ENCODE data around the gene CYP2S1.
"Not testable (repeated sequence)": the region's sequence is repeated elsewhere in the genome, so short reads cannot be mapped to it uniquely, and the experiment has no call there.

Gene CYP2S1

DNA sequence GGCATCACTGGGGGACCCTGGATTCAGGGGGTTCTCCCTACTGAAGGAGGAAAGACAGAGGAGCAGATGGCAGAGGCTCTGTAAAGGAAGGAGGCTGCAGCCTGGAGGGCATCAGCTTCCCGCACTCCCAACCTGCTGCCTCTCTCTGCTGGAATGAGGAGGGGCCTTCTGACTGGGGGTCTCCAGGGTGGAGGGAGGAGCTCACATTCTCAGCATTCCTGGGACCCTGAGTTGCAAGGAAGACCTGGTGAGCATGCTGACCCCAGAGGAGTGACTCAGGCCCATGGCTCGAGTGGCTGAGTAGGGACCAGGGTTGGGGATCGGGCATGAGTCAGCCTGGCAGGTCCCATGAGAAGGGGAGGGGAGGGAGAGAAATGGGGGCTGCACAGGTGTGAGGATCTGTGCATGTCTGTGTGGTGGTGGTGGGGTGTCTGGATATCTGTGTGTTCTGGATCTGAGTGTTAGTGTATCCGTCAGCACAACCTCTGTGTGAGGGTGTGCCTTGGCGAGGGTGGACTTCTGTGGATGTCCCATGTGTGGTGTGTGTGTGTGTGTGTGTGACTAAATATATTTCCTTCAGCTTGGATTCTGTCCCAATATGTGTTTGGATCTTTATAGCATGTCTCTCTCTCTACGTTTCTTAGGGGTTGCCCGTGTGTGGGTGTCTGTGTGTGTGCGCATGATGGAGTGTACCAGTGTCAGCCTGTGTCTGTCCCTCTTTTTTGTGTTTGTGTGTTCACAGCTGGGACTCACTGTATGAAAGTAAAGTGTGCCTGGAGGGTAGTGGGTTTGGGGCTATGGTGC is 30.6 kb downstream of the CYP2S1 start:
- no peak for DNase-seq
- intact Hi-C loops (cut with DNase I) = no loop called here

GRCh38 chr19:41224632-41225031 is 31.6 kb downstream of the CYP2S1 start:
- intact Hi-C loops (cut with DNase I) = no loop called here
- no peak for DNase-seq

- intact Hi-C loops (cut with DNase I) = no loop called here
- peak in 4 of 42 donors; percentile 9 to 47 (median 30) for DNase-seq
Measured at GRCh38 chr19:41225238-41226052, 32.4 kb downstream of the CYP2S1 start.

DNA sequence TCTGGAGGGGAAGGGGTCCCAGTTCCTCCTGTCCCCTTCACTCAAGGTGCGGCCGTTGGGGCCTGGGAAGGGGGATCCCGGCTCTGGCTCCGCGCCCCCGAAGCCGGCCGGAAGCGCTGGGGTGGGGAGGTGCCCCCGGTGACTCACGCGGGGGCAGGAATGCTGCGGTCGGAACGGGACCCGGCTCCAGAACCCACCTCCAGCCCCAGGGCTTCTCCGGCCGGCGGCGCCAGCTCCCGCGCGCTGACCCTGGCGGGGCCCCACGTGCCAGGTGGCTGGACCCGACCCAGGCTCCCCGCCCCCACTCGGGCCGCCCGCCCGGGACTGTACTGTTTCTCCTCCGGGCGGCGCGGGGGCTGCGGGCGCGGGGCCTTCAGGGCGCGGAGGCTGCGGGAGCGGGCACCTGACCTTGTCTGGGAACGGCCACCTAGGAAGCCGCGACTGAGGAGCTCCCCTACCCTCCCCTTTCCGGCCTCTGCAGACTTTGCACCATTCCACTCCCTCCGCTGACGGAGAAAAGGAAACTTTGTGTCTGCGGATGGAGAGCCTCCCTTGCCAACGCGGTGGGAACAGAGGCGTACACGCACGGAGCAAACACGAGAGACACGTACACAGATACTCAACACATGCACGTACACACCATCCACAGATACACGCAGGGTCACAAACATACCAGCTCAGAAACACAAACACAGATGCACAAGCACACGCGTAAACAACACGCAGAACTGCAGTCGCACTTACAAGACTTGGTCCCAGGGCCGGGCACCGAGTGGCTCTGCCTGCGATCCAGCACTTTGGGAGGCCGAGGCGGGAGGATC is 33.2 kb downstream of the CYP2S1 start:
- DNase-seq = peak in 33 of 42 donors; percentile 17 to 75 (median 48)
- intact Hi-C loops (cut with DNase I) = no loop called here

- intact Hi-C loops (cut with DNase I) = no loop called here
- no peak for DNase-seq
Measured at GRCh38 chr19:41226874-41227390, 33.9 kb downstream of the CYP2S1 start.

- intact Hi-C loops (cut with DNase I) = no loop called here
- no peak for DNase-seq
Measured at GRCh38 chr19:41228486-41228885, 35.5 kb downstream of the CYP2S1 start.

- intact Hi-C loops (cut with DNase I); DNase-seq: not testable (repeated sequence)
Measured at GRCh38 chr19:41229338-41229737, 36.3 kb downstream of the CYP2S1 start.

- no peak for DNase-seq
- intact Hi-C loops (cut with DNase I) = no loop called here
Measured at GRCh38 chr19:41230067-41230857, 37.2 kb downstream of the CYP2S1 start.

GRCh38 chr19:41232686-41233085 is 39.7 kb downstream of the CYP2S1 start:
- intact Hi-C loops (cut with DNase I) = no loop called here
- no peak for DNase-seq

DNA sequence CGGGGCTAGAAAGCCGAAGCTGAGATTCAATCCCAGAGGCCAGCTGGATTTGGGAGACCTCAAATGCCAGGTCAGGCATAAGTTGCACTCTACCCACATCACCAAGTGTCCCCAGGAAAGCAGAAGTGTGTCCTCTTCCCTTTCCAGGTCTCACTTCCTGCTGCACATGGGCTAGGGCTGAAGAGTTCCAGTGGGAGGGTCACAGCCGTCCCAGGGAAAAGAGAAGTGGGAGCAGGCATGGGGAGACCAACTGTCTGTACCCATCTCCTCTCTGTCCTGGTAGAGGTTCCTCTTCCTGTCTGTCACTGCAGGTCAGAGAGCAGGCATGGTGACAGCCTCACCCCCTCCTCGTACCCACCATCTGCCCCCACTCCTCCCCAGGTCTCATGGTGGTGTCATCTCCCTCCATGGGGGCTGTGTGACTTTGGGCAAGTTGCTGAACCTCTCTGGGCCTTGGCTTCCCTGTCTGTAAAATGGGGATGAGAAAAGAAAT is 40.8 kb downstream of the CYP2S1 start:
- intact Hi-C loops (cut with DNase I) = no loop called here
- DNase-seq = peak in 24 of 42 donors; percentile 16 to 67 (median 36)

DNA sequence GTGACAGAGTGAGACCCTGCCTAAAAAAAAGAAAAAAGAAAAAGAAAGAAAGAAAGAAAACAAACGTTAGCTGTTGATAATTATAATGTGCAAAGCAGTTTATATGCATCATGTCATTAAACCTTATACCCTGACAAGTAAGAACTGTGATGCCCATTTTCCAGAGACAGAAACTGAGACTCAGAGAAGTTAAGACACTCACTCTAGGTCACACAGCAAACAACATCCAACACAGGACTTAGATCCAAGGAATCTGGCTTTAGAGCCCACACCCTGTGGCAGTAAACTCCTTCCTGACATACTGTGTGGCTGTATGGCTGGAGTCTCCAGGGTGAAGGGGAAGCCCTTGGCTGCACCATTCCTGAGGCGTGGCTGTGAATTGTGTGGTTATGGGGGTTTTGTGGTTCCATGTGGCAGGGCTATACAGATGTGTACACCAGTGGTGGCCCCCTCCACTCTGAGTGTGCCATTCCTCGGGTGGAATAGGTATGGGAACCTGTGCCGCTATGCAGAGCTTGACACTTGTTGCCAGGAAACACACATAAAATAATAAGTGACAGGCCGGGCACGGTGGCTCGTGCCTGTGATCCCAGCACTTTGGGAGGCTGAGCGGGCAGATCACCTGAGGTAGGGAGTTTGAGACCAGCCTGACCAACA is 41.6 kb downstream of the CYP2S1 start:
- intact Hi-C loops (cut with DNase I) = no loop called here
- no peak for DNase-seq

DNA sequence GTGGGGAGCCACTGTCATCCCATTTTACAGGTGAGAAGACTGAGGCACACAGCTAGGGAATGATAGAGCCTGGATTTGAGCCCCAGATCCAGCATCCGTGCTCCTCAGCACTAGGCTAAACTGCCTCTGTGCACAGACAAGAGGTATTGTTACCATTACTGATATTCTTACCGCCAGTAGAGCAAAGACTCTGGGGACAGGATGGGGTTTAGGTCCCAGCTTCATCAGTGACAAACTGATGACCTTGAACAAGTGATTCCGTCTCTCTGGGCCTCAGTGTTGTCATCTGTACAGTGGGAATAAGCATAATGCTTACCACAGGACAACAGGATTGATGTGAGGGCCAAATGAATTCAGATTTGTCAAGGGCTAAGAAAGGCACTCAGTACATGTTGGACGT is 42.5 kb downstream of the CYP2S1 start:
- DNase-seq = no peak
- intact Hi-C loops (cut with DNase I) = no loop called here

GRCh38 chr19:41238244-41238643 is 45.2 kb downstream of the CYP2S1 start:
- intact Hi-C loops (cut with DNase I) = no loop called here
- peak in 10 of 42 donors; percentile 6 to 53 (median 25) for DNase-seq

- intact Hi-C loops (cut with DNase I) = no loop called here
- no peak for DNase-seq
Measured at GRCh38 chr19:41239363-41239762, 46.3 kb downstream of the CYP2S1 start.

- no peak for DNase-seq
Measured at GRCh38 chr19:41239961-41240574, 47.0 kb downstream of the CYP2S1 start.

DNA sequence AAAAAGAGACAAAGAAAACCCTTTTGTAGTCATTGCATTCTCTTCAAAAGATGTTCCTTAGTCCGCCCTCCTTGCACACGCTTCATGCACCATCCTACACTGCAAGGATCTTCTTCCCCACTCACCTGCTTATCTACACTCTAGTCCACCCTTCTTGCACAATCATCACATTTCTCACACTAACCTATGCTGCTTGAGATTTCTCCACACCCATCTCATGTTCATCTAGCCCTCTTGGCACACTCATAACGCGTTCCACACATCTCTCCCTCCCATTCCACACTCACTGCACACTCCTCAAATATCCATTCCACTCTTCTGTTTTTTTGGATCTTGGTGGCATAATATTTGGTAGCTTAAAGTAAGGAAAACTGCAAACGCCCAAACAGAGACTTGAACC is 48.8 kb downstream of the CYP2S1 start:
- intact Hi-C loops (cut with DNase I) = no loop called here
- DNase-seq = no peak

More at GRCh38 chr19:41239961-41240574, 47.0 kb downstream of the CYP2S1 start:
- intact Hi-C loops (cut with DNase I) = no loop called here

DNA sequence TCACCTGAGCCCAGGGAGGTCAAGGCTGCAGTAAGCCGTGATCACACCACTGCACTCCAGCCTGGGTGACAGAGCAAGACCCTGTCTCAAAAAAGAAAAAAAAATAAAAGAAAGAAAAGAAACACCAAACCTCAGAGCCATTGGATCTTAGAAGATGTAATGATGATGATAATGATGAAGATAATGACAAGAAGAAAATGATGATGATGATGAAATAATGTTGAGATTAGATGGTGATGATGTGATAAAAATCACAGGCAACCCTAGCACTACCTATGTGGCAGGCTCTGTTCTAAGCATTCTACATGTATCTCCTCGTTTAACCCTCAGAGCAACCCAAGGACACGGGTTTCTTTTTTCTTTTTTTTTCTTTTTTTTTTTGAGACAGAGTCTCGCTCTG is 51.1 kb downstream of the CYP2S1 start:
- intact Hi-C loops (cut with DNase I) = no loop called here
- no peak for DNase-seq

Measured in head of caudate nucleus (tissue), 42 donors.